ENCODE results near the gene BLTP3B. TPM values are rescaled to one million over a fixed set of nuclear protein-coding genes. Genes with fewer than 3 reads are reported as not detected.
A peak's percentile ranks its signal among the peaks of the same experiment; 100 is the strongest.

BLTP3B gene
- total RNA-seq, 2 donors from 2014 or later = 15.4 to 19.0 TPM

DNA sequence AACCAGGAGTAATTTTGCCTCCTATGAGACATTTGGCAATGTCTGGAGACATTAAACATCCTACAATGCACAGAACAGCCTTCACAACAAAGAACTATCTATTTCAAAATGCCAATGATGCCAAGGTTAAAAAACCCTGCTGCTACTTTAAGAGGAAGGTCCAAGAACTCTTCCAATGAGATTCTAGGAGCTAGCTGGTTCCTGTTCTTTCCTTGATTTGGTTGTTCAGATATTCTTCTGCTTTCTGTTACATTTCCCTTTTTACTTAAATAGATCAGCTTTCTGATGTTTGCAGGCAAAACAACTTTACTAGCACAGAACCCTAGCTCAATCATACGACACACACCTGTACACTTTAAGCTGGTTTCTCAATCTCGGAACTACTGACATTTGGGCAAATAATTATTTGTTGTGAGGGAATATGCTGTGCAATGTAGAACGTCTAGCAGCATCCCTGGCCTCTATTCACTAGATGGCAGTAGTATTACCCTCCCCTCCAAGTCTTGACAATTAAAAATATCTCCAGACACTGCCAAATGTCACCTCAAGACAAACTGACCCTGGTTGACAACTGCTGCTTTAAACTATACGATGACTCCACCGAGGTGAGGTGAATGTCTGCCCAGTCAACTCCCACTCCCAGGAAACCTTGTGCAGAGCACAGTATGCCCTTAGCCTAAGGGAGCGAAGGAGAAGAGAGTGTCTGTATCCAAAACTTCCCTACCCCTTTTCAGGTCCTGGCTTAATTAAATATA lies 4.4 kb downstream of the BLTP3B start:
- peaks cover 0 to 24% of the 10 kb centered on the region in 2 donors for H3K4me1 ChIP-seq
- TF ChIP-seq, protein P1, sequence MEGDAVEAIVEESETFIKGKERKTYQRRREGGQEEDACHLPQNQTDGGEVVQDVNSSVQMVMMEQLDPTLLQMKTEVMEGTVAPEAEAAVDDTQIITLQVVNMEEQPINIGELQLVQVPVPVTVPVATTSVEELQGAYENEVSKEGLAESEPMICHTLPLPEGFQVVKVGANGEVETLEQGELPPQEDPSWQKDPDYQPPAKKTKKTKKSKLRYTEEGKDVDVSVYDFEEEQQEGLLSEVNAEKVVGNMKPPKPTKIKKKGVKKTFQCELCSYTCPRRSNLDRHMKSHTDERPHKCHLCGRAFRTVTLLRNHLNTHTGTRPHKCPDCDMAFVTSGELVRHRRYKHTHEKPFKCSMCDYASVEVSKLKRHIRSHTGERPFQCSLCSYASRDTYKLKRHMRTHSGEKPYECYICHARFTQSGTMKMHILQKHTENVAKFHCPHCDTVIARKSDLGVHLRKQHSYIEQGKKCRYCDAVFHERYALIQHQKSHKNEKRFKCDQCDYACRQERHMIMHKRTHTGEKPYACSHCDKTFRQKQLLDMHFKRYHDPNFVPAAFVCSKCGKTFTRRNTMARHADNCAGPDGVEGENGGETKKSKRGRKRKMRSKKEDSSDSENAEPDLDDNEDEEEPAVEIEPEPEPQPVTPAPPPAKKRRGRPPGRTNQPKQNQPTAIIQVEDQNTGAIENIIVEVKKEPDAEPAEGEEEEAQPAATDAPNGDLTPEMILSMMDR (IDR thresholded peaks at IDR 0.05) = peak in 1 of 2 donors; percentile 53
- H3K36me3 ChIP-seq = no peaks in the 10 kb centered on the region
- no peaks in the 10 kb centered on the region for H3K9me3 ChIP-seq
- DNase-seq (ENCODE audit: low spot score) = no peak
- no peak overlapping the region for H3K4me3 ChIP-seq
- no peaks in the 10 kb centered on the region for H3K27me3 ChIP-seq
- peak overlapping the region in 1 of 2 donors; percentile 16 for H3K27ac ChIP-seq

DNA sequence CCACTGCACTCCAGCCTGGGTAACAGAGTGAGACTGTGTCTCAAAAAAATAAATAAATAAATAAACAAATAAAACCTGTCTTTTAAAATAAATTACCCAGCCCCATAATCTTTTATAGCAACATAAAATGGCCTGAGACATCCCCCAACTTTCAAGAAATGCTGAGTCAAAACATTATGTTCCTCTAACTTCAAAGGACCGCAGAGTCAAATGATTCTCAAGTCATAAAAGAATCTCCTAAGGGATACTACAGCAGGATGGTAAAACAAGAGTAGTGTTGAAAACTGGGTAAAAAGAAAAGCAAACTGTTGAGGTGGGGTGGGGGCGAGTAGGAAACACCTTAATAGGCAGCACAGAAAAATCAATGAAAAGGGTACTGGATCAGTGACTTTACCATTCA lies 9.5 kb downstream of the BLTP3B start:
- peaks cover 0 to 24% of the 10 kb centered on the region in 2 donors for H3K4me1 ChIP-seq
- H3K36me3 ChIP-seq = no peaks in the 10 kb centered on the region
- H3K27ac ChIP-seq = no peak overlapping the region
- TF ChIP-seq, protein P1 (IDR thresholded peaks at IDR 0.05) = no peak
- no peaks in the 10 kb centered on the region for H3K9me3 ChIP-seq
- DNase-seq (ENCODE audit: low spot score) = no peak
- no peaks in the 10 kb centered on the region for H3K27me3 ChIP-seq
- no peak overlapping the region for H3K4me3 ChIP-seq

DNA sequence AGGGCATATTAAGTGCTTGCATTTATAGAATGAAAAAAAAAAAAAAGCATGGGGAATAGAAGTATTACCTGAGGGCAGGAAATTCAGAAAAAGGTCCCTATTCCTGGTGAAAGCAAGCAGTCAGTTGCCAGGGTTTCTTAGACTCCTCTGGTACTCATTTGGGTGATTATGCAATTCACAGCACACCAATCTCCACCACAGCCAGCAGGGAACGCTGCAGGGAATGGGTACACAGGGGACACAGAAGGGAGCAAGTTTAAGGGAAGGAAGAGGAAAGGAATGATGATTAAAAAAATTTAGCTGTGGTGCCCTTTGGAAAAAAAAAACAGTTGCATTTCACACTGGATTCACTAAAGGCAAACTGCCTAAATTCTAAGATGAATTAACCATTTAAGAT lies 14.2 kb downstream of the BLTP3B start:
- Histone ChIP-seq H3K9me3 (no peaks in the 10 kb centered on the region), H3K36me3 (no peaks in the 10 kb centered on the region), H3K27me3 (no peaks in the 10 kb centered on the region), H3K4me1 (peaks cover 0 to 28% of the 10 kb centered on the region in 2 donors), H3K4me3 (no peak overlapping the region), H3K27ac (peak overlapping the region in 1 of 2 donors; percentile 32)
- no peak for DNase-seq (ENCODE audit: low spot score)
- TF ChIP-seq, protein P1 (IDR thresholded peaks at IDR 0.05) = peak in 1 of 2 donors; percentile 52

DNA sequence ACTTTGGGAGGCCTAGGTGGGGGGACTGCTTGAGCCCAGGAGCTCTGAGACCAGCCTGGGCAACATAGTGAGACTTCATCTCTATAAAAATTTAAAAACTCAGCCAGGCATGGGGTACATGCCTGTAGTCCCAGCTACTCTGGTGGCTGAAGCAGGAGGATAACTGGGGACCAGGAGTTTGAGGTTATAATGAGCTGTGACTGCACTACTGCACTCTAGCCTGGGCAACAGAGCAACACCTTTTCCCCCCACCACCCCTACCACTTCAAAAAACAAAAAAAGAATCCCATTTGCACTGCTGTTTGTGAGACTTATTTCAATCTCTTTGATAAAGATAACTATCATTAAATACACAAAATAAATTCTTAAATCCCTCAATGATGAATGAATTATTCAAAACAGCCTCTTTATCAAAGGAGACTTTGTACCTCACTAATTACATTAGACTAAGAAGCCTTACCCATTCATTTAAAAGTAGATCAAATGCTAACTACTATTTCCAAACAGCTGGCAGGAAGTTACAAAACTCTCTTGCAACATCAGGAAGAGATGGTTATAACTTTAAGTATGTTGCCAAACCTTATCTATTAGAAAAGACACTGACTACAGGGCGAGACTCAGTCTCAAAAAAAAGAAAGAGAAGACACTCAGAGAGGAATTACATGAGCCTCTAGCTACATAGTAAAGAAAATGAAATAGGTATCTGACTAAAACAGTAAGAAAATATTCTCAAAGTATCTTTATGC lies 14.7 kb downstream of the BLTP3B start:
- H3K36me3 ChIP-seq = no peaks in the 10 kb centered on the region
- no peak overlapping the region for H3K4me3 ChIP-seq
- H3K9me3 ChIP-seq = no peaks in the 10 kb centered on the region
- no peak for DNase-seq (ENCODE audit: low spot score)
- H3K27me3 ChIP-seq = no peaks in the 10 kb centered on the region
- peaks cover 0 to 28% of the 10 kb centered on the region in 2 donors for H3K4me1 ChIP-seq
- TF ChIP-seq, protein P1 (IDR thresholded peaks at IDR 0.05) = no peak
- H3K27ac ChIP-seq = peak overlapping the region in 1 of 2 donors; percentile 32

DNA sequence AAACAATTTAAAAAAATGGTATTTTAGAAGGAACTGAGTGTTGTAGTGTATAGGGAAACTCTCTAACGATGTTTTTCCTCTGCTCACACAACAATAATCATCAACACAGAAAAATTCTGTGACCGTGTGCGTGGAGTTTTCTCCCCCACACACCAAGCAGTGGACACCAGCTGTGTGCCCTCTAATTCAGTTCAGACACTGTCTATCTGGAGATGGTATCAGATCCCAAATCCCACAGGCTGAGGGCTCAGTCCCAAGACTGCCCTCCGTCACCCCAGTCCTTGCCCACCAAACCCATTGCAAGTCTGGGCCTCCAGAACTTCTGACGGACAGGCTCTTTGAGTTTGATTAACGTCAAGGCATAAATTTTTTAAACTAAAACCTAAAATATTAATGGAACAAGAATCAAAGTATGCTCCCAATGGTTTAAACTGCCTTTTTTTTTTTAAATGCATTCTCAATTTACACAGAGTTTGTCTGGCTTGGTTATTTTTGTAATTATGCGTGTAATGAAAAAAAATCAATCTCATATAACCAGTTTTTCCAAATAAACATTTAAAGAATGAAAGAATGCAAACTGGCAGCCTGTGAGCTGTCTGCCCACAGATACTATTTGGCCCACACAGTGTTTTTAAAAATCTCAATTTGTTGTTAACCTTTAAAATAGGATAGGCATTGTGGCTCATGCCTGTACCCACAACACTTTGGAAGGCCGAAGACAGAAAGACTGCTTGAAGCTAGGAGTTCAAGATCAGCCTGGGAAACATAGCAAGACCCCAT lies 19.2 kb downstream of the BLTP3B start:
- Histone ChIP-seq H3K36me3 (no peaks in the 10 kb centered on the region), H3K9me3 (peaks cover 0 to 7% of the 10 kb centered on the region in 2 donors), H3K27me3 (no peaks in the 10 kb centered on the region), H3K4me1 (peaks cover 0 to 15% of the 10 kb centered on the region in 2 donors), H3K27ac (no peak overlapping the region), H3K4me3 (no peak overlapping the region)
- TF ChIP-seq, protein P1 (IDR thresholded peaks at IDR 0.05) = no peak
- no peak for DNase-seq (ENCODE audit: low spot score)
